ENCODE results near the gene TEF. TPM values are rescaled to one million over a fixed set of nuclear protein-coding genes. Genes with fewer than 3 reads are reported as not detected.

TEF gene
- total and polyA plus RNA-seq, 7 donors: 12.6 to 30.3 (median 21.3) TPM

DNA sequence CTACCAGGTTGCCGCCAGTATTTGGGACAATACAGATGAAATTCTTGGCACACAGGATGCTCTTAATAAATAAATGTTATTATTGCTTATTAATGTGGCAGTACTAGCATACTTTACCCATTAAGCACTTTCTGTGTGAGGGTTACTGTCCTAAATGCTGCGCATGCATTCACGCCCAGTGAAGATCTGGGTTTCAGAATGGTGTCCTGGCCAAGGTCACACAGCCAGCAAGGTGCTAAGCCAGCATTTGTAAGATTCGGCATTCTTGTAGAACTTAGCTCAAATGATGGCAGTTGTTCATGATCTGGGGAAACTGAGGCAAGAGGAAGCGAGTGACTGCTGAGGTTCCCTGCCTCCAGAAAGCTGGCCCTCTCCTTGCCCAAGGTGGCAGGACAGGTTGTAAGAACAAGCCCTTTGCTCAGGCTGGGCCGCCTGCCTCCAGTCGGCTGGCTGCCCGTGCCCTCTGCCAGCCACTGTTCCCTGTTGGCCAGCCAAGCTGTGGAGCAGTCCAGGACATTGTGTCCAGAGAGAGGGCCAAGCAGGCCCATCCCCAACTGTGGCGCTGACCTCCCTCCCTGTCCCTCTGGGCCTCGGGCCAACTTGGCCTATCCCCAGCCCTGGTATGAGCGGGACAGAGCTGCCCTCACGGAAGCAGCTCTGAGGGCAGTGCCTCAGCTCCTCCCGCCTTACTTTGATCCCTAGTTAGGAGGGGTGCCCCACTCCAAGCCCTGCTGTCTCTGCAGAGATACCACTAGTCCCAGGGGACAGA is 36.1 kb downstream of the TEF start:
- WGBS, 2 donors: 33 to 70% methylated on average over 13 of the region's 13 CpGs
- TF ChIP-seq, protein P1, sequence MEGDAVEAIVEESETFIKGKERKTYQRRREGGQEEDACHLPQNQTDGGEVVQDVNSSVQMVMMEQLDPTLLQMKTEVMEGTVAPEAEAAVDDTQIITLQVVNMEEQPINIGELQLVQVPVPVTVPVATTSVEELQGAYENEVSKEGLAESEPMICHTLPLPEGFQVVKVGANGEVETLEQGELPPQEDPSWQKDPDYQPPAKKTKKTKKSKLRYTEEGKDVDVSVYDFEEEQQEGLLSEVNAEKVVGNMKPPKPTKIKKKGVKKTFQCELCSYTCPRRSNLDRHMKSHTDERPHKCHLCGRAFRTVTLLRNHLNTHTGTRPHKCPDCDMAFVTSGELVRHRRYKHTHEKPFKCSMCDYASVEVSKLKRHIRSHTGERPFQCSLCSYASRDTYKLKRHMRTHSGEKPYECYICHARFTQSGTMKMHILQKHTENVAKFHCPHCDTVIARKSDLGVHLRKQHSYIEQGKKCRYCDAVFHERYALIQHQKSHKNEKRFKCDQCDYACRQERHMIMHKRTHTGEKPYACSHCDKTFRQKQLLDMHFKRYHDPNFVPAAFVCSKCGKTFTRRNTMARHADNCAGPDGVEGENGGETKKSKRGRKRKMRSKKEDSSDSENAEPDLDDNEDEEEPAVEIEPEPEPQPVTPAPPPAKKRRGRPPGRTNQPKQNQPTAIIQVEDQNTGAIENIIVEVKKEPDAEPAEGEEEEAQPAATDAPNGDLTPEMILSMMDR (IDR thresholded peaks at IDR 0.05): no peak
- TF ChIP-seq EP300 (IDR thresholded peaks at IDR 0.05) (peak; percentile 90 to 98 (median 94)), POLR2A (IDR thresholded peaks at IDR 0.05) (peak; percentile 21 to 37), POLR2AphosphoS5 (IDR thresholded peaks at IDR 0.05) (peak; percentile 89 to 95 (median 93))
- intact Hi-C loops (cut with DNase I): no loop called here
- Histone ChIP-seq H3K9me3 (no peaks in the 10 kb centered on the region), H3K4me3 (peak overlapping the region in 1 of 4 donors; percentile 17), H3K4me1 (peaks cover 0 to 59% (median 48%) of the 10 kb centered on the region in 4 donors), H3K27ac (peak overlapping the region; percentile 93 to 98 (median 98)), H3K36me3 (peaks cover 0 to 2% (median 0%) of the 10 kb centered on the region in 4 donors), H3K27me3 (no peaks in the 10 kb centered on the region)
- DNase-seq: peak; percentile 99

DNA sequence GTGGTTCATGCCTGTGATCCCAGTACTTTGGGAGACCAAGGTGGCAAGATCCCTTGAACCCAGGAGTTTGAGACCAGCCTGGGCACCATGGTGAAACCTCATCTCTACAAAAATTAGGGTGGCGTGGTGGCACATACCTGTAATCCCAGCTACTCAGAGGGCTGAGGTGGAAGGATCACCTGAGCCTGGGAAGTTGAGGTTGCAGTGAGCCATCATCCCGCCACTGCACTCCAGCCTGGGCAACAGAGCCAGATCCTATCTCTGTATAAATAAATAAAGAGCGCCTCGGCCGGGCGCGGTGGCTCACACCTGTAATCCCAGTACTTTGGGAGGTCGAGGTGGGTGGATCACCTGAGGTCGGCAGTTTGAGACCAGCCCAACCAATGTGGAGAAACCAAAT is 37.0 kb downstream of the TEF start:
- no peak for DNase-seq
- H3K4me3 ChIP-seq: peak overlapping the region in 1 of 4 donors; percentile 17
- no peaks in the 10 kb centered on the region for H3K9me3 ChIP-seq
- peaks cover 0 to 56% (median 45%) of the 10 kb centered on the region in 4 donors for H3K4me1 ChIP-seq
- peaks cover 0 to 10% (median 2%) of the 10 kb centered on the region in 4 donors for H3K36me3 ChIP-seq
- intact Hi-C loops (cut with DNase I): no loop called here
- peak overlapping the region; percentile 93 to 98 (median 98) for H3K27ac ChIP-seq
- 81 to 88% methylated on average over 9 of the region's 9 CpGs for WGBS, 2 donors
- no peaks in the 10 kb centered on the region for H3K27me3 ChIP-seq
- TF ChIP-seq POLR2AphosphoS5 (IDR thresholded peaks at IDR 0.05) (no peak), POLR2A (IDR thresholded peaks at IDR 0.05) (no peak)

DNA sequence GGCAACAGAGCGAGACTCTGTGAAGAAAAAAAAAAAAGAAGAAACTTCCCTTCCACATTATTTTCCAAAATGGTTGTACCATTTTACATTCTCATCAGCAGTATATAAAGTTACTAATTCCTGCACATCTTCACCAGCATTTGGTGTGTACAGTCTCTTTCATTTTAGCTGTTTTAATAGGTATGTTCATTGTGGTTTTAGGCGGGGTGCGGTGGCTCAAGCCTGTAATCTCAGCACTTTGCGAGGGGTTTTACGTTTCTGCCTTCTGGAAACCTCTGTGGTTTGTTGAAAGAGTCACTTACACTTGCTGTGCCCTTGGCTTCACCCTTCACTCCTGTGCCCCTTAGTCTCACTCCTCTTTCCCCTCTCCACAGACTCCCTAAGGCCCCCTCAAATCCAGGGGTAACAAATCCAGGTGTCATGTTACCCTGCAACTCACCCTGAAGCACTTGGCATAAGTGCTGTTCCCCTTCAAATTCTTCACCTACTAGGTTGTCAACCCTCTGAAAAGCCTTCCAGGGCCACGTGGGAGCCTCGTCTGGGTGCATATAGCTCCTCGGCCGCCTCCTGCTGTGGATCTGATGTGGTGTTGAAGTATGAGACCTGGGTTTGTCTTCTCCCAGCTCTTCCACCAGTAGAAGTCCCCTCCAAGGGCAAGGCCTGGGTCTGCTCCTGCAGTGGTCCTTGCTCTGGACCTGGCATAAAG is 44.1 kb downstream of the TEF start:
- intact Hi-C loops (cut with DNase I): no loop called here
- no peak for TF ChIP-seq EP300 (IDR thresholded peaks at IDR 0.05)
- TF ChIP-seq POLR2AphosphoS5 (IDR thresholded peaks at IDR 0.05): no peak
- no peak for TF ChIP-seq POLR2A (IDR thresholded peaks at IDR 0.05)
- TF ChIP-seq, protein P1 (IDR thresholded peaks at IDR 0.05): no peak
- Histone ChIP-seq H3K4me3 (no peak overlapping the region), H3K36me3 (peaks cover 0 to 34% (median 7%) of the 10 kb centered on the region in 4 donors), H3K27me3 (no peaks in the 10 kb centered on the region), H3K9me3 (no peaks in the 10 kb centered on the region), H3K4me1 (no peaks in the 10 kb centered on the region), H3K27ac (no peak overlapping the region)
- DNase-seq: no peak
- WGBS, 2 donors: 57 to 69% methylated on average over 9 of the region's 9 CpGs

DNA sequence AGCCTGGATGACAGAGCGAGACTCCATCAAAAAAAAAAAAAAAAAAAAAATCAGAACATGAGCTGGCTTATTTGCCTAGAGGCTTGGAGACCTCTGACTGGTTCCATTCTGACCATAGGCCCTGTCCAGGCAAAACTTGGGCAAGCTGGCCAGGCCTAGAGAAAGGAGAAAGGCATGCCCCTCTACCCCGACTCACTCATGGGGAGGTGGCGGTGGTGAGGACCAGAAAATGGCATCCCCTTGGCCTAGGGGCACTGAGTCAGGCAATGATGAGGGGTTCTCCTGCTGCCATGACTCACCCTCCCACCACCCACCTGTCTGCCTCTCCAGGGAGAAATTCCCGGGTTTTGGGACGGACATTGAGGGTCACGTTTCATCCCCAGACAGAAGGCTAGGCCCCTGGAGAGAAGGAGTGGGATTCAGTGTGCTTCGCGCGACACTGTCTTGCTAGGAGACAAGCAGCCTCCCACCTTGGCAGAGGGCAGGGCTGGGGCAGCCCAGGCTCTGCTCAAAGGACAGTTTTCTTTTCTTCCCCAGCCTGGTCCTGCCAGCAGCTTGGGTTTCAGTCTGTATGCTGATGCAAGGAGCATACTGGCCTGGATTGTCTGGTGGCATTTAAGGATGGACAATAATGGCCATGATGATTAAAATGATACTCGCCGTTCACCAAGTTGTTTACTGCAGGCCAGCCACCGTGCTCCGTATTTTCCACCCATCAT is 47.6 kb downstream of the TEF start:
- no peak for TF ChIP-seq EP300 (IDR thresholded peaks at IDR 0.05)
- TF ChIP-seq, protein P1 (IDR thresholded peaks at IDR 0.05): no peak
- TF ChIP-seq POLR2A (IDR thresholded peaks at IDR 0.05): no peak
- TF ChIP-seq POLR2AphosphoS5 (IDR thresholded peaks at IDR 0.05): peak in 2 of 4 donors; percentile 11 to 33
- 94 to 95% methylated on average over 13 of the region's 13 CpGs for WGBS, 2 donors
- intact Hi-C loops (cut with DNase I): no loop called here
- Histone ChIP-seq H3K4me1 (peaks cover 0 to 16% (median 2%) of the 10 kb centered on the region in 4 donors), H3K27ac (no peak overlapping the region), H3K36me3 (peaks cover 0 to 50% (median 12%) of the 10 kb centered on the region in 4 donors), H3K27me3 (no peaks in the 10 kb centered on the region), H3K9me3 (no peaks in the 10 kb centered on the region), H3K4me3 (no peak overlapping the region)
- DNase-seq: no peak

Data from sigmoid colon (tissue), 7 donors.